HCT116 (cell line): ENCODE results near the gene TBX3. TPM values are rescaled to one million over a fixed set of nuclear protein-coding genes. Genes with fewer than 3 reads are reported as not detected.

ENCODE experiments used
- ATAC-seq: fragments of 200-7000 bp; cut with Tn5 transposase; 2 replicates; pipeline ENCODE4 v1.9.1; 2020; ENCODE audit warnings: mild to moderate bottlenecking, moderate library complexity
- BruUV-seq: library from RNA; stranded (reverse); fragments of 400-500 nt; replicated peaks from 2 replicates; lab custom pipeline; 2021; lab: Mats Ljungman, UMichigan
- CTCF ChIA-PET: fragments of 300-600 bp; sonication (Branson Sonifier 250); formaldehyde crosslinking; loops from one replicate; lab custom pipeline; 2021; ENCODE audit warnings: antibody characterized with exemption; lab: Charles Lee
- POLR2A ChIA-PET: fragments of 300-600, 350-600 bp; sonication (Branson Sonifier 250); formaldehyde crosslinking; loops from one replicate; lab custom pipeline; 2021; ENCODE audit warnings: antibody characterized with exemption; lab: Charles Lee
- RAD21 ChIA-PET, 2 experiments: fragments of 300-600 bp; sonication (Branson Sonifier 250); formaldehyde crosslinking; loops; one replicate each; lab custom pipeline; 2023; ENCODE audit warnings: low total read pairs in 2 of 2; ENCODE audit not compliant: uncharacterized antibody in 2 of 2, unreplicated experiment in 2 of 2, low non-redundant PET in 1 of 2; lab: Charles Lee
- DNase-seq: peaks from one replicate; pipeline ENCODE4 v3.0.0-alpha.2; 2010; ENCODE audit warnings: low read depth, low spot score
- H2AFZ ChIP-seq: fragments of 200-600 bp; shearing (Covaris generic), sonication (generic); 2 replicates; pipeline ENCODE4 v1.6.1; 2017; ENCODE audit warnings: low read depth, mixed run types, mixed read lengths, antibody characterized with exemption, low read length; ENCODE audit not compliant: poor library complexity, severe bottlenecking
- H3K27ac ChIP-seq: 2 replicates; pipeline ENCODE4 v1.5.1; 2012; ENCODE audit warnings: low read depth, low read length
- H3K27me3 ChIP-seq: fragments of 200-600 bp; sonication (generic); 2 replicates; pipeline ENCODE4 v1.6.1; 2016; ENCODE audit warnings: mixed run types, low read length, mixed read lengths; ENCODE audit not compliant: insufficient read depth
- H3K36me3 ChIP-seq, 2 experiments: fragments of 200-500 bp in 1 of 2; fragments of 200-600 bp in 1 of 2; sonication (Bioruptor generic) in 1 of 2; sonication (generic) in 1 of 2; 2 replicates each; pipeline versions ENCODE4 v1.5.1 to v1.6.1; 2014 to 2016; ENCODE audit warnings: low read length in 2 of 2, inconsistent platforms in 1 of 2, mixed read lengths in 1 of 2, mixed run types in 1 of 2; ENCODE audit not compliant: insufficient read depth in 2 of 2, control insufficient read depth in 1 of 2
- H3K4me1 ChIP-seq, 2 experiments: fragments of 200-600 bp in 1 of 2; sonication (generic) in 1 of 2; 2 replicates each; pipeline versions ENCODE4 v1.5.1 to v1.6.1; 2012 to 2017; ENCODE audit warnings: low read length in 2 of 2, inconsistent platforms in 1 of 2, mild to moderate bottlenecking in 1 of 2, mixed read lengths in 1 of 2, mixed run types in 1 of 2, moderate library complexity in 1 of 2; ENCODE audit not compliant: insufficient read depth in 2 of 2, control insufficient read depth in 1 of 2
- H3K4me2 ChIP-seq: fragments of 200-600 bp; sonication (generic); 2 replicates; pipeline ENCODE4 v1.6.1; 2017; ENCODE audit warnings: mixed run types, low read length, mixed read lengths
- H3K4me3 ChIP-seq, 2 experiments: fragments of 200-600 bp in 1 of 2; sonication (generic) in 1 of 2; replicated peaks in 1 of 2; 2 replicates each; pipeline ENCODE4 v1.5.1; 2011 to 2016; ENCODE audit warnings: low read length in 2 of 2, control low read depth in 1 of 2, low read depth in 1 of 2, mild to moderate bottlenecking in 1 of 2, mixed read lengths in 1 of 2, mixed run types in 1 of 2
- H3K79me2 ChIP-seq: fragments of 200-600 bp; sonication (generic); 2 replicates; pipeline ENCODE4 v1.6.1; 2017; ENCODE audit warnings: mild to moderate bottlenecking, mixed run types, low read length, moderate library complexity, mixed read lengths; ENCODE audit not compliant: insufficient read depth
- H3K9ac ChIP-seq: fragments of 200-600 bp; sonication (generic); 2 replicates; pipeline ENCODE4 v1.6.1; 2016; ENCODE audit warnings: low read length, mixed read lengths
- H3K9me2 ChIP-seq: fragments of 200-600 bp; sonication (generic), shearing (Covaris generic); 2 replicates; pipeline ENCODE4 v1.6.1; 2017; ENCODE audit warnings: mixed run types, mild to moderate bottlenecking, moderate library complexity; ENCODE audit not compliant: insufficient read depth
- H3K9me3 ChIP-seq, 2 experiments: fragments of 200-500 bp in 1 of 2; fragments of 200-600 bp in 1 of 2; sonication (Bioruptor generic) in 1 of 2; sonication (generic) in 1 of 2; 2 replicates each; pipeline ENCODE4 v1.6.1; 2014 to 2017; ENCODE audit warnings: low read length in 2 of 2, mixed read lengths in 2 of 2, inconsistent platforms in 1 of 2, low read depth in 1 of 2, mild to moderate bottlenecking in 1 of 2, mixed run types in 1 of 2, moderate library complexity in 1 of 2; ENCODE audit not compliant: control insufficient read depth in 1 of 2, insufficient read depth in 1 of 2
- H4K20me1 ChIP-seq: fragments of 200-600 bp; sonication (generic), shearing (Covaris generic); 2 replicates; pipeline ENCODE4 v1.6.1; 2017; ENCODE audit warnings: mixed run types, mild to moderate bottlenecking, moderate library complexity; ENCODE audit not compliant: insufficient read depth
- ELF1 ChIP-seq: IDR thresholded peaks from 2 replicates; pipeline ENCODE4 v1.6.1; 2012; ENCODE audit warnings: low read depth, borderline replicate concordance
- EZH2 ChIP-seq: fragments of 200-600 bp; sonication (generic); IDR thresholded peaks from 2 replicates; pipeline ENCODE4 v1.6.1; 2017; ENCODE audit warnings: antibody characterized with exemption, mixed run types
- POLR2AphosphoS5 ChIP-seq: IDR thresholded peaks from 2 replicates; pipeline ENCODE4 v1.6.1; 2011; ENCODE audit warnings: mild to moderate bottlenecking, low read depth, low read length, moderate library complexity
- SRF ChIP-seq: IDR thresholded peaks from 2 replicates; pipeline ENCODE4 v1.6.1; 2012; ENCODE audit warnings: low read depth
- ZFX ChIP-seq: fragments of 450-650 bp; IDR thresholded peaks from 2 replicates; pipeline ENCODE4 v1.6.1; 2017
- intact Hi-C: fragments of 100-400 bp; cut with micrococcal nuclease; formaldehyde crosslinking; loops from 2 replicates; pipeline ENCODE4 v1.10.0; 2022
- total RNA-seq: library from RNA; stranded (reverse); gene quantifications from one replicate; pipeline ENCODE4 v1.2.1, GENCODE V29; 2021; ENCODE audit not compliant: unreplicated experiment
- TF ChIP-seq, protein P1 (sequence below): IDR thresholded peaks from 2 replicates; pipeline ENCODE4 v1.6.1; 2012
- TF ChIP-seq, protein P2 (sequence below): IDR thresholded peaks from 2 replicates; pipeline ENCODE4 v1.6.1; 2012

Gene TBX3
- total RNA-seq, 1 experiment from 2014 or later = 12.8 TPM

DNA sequence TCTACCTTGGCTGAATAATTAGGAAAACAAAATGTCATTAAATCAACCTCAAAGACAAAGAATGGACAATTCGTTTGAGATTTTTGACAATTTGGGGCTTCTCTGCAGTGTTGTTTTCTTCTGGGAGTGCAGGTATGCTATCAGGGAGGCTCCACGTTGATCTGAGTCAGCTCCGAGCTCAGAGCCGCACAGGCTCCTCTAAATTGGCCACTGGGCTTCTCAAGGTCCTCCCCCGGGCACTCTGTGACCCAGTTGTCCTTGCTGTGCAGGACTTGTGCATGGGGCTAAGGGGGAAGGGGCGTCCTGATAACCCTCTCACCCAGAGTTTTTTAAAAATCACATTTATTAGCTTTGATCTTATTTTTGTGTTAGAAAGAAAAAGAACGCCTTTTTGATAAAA is 52.7 kb downstream of the TBX3 start:
- intact Hi-C loops = no loop called here
- Histone ChIP-seq H3K9me2 (no peaks in the 10 kb centered on the region), H2AFZ (no peak overlapping the region), H3K9ac (no peak overlapping the region), H3K4me3 (no peak overlapping the region), H3K79me2 (no peaks in the 10 kb centered on the region), H3K4me2 (no peak overlapping the region), H3K27me3 (no peaks in the 10 kb centered on the region), H4K20me1 (no peaks in the 10 kb centered on the region), H3K27ac (no peak overlapping the region), H3K9me3 (no peaks in the 10 kb centered on the region), H3K4me1 (peaks cover 12 to 24% of the 10 kb centered on the region in 2 experiments; a peak in 3 of 4 replicates), H3K36me3 (no peaks in the 10 kb centered on the region)
- ChIA-PET CTCF (no interaction called here), POLR2A (no interaction called here), RAD21 (no interaction called here)
- no TSS peak for BruUV-seq
- ATAC-seq (no peak), DNase-seq (no peak)
- TF ChIP-seq ELF1 (no peak), SRF (no peak)

DNA sequence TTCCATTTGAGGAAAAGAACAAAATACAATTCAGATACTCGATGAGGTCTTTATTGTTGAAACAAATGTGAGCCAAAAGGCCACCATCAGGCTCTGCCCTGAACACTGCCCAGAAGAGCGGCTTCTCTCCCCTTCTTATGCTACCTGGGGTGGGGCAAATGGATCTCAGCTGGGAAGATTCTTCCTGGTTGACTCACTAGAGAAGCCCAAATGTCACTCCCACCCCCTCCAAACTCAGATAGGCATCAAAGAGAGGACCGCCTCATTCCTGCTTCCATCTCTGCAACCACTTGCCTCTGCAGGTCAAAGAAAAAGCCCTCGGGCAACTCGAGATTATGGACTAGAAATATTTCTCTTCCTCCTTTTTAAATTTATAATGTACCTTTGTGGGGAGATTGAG is 55.8 kb downstream of the TBX3 start:
- CTCF ChIA-PET = no interaction called here
- Histone ChIP-seq H4K20me1 (no peaks in the 10 kb centered on the region), H3K4me1 (peaks cover 12 to 18% of the 10 kb centered on the region in 2 experiments; a peak in 3 of 4 replicates), H3K79me2 (no peaks in the 10 kb centered on the region), H3K27me3 (no peaks in the 10 kb centered on the region), H3K9me3 (no peaks in the 10 kb centered on the region), H3K4me3 (peak overlapping the region in 1 of 2 experiments; percentile 18; a peak in 1 of 4 replicates), H3K27ac (no peak overlapping the region), H2AFZ (no peak overlapping the region), H3K9me2 (no peaks in the 10 kb centered on the region), H3K4me2 (peak overlapping the region; percentile 59), H3K9ac (no peak overlapping the region), H3K36me3 (no peaks in the 10 kb centered on the region)
- DNase-seq (no peak), ATAC-seq (peak; percentile 68)
- BruUV-seq = no TSS peak
- intact Hi-C loops = no loop called here
- RAD21 ChIA-PET = no interaction called here
- POLR2A ChIA-PET = no interaction called here
- no peak for TF ChIP-seq EZH2
- TF ChIP-seq, protein P1, sequence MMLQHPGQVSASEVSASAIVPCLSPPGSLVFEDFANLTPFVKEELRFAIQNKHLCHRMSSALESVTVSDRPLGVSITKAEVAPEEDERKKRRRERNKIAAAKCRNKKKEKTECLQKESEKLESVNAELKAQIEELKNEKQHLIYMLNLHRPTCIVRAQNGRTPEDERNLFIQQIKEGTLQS = no peak
- TF ChIP-seq, protein P2, sequence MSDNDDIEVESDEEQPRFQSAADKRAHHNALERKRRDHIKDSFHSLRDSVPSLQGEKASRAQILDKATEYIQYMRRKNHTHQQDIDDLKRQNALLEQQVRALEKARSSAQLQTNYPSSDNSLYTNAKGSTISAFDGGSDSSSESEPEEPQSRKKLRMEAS = no peak
- no peak for TF ChIP-seq POLR2AphosphoS5
- no peak for TF ChIP-seq ZFX
